Umbilical cord (tissue), 2 donors: Measurements from ENCODE around the gene REXO1. TPM values are rescaled to one million over a fixed set of nuclear protein-coding genes. Genes with fewer than 3 reads are reported as not detected.
"Not testable (repeated sequence)": the region's sequence is repeated elsewhere in the genome, so short reads cannot be mapped to it uniquely, and the experiment has no call there.

Experiments used
- DNase-seq: peaks from one replicate; pipeline ENCODE4 v3.0.0-alpha.2; 2015; ENCODE audit warnings: low spot score
- total RNA-seq: library from RNA; depleted of rRNA; stranded (reverse); fragments of >200 nt; gene quantifications from one replicate; pipeline ENCODE4 v1.2.3, GENCODE V29; 2014; ENCODE audit warnings: low replicate concordance; ENCODE audit not compliant: insufficient read depth

The REXO1 gene
- total RNA-seq, 1 donor from 2014 or later: 3.1 TPM

- peak; percentile 22 for DNase-seq
Measured at GRCh38 chr19:1876496-1877279, 28.4 kb upstream of the REXO1 start.

DNA sequence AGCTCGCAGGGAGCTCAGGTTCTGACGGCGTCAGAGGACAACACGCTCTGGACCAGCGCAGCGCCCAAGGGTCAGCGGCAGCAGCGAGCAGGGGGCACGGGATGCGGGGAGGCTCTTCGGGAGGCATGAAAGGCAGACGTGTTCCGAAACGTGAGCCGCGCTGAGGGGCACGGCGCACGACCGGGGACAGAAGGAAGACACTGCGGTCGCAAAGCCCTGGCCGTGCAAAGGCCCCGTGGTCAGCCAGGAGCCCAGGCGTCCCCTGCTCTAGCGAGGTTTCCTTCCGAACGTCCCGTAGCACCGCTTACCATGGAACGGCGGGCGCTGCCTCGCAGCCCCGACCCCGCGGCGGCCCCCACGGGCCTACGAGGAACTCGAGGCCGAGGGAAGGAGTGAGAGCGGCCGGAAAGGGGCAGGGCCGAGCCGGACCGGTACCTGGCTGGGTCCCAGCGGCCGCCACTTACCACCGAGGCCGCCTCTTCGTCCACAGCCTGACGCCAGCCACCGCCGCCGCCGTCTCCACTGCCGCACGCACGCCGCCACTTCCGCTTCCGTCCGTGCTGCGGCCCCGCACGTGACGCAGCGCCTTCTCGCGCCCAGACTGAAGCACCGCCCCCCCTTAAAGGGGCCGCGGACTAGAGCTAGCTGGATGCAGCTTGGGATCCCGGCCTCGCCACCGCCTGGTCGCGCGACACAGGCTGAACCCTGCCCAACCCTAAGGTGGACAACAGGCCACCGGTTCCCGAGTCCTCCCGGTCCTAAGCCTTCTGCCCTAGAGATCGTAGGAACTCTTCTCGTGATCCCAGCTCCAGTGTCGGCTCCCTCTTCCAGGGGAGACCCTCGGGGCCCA is 27.6 kb upstream of the REXO1 start:
- DNase-seq: peak; percentile 94

DNA sequence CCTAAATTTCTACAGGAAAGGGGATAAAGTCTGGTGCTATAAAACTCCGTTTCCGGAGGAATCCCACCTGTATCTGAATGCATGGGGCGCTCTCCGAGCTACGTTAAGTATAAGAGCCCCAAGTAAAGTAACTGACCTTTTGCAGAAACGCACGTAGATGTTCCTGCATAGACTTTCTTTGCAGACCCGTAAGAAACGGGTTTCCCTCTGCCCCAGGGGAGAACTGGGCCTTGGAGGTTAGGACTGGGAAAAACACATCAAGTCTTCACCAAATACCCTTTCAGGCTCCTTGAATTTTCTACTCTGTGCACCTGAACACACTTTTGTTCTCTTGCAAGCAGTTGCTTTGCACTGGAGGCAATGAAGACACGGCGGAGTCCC is 27.0 kb upstream of the REXO1 start:
- DNase-seq: not testable (repeated sequence)

GRCh38 chr19:1874554-1875185 is 26.4 kb upstream of the REXO1 start:
- no peak for DNase-seq

- peak; percentile 43 for DNase-seq
Measured at GRCh38 chr19:1873524-1874473, 25.5 kb upstream of the REXO1 start.

DNA sequence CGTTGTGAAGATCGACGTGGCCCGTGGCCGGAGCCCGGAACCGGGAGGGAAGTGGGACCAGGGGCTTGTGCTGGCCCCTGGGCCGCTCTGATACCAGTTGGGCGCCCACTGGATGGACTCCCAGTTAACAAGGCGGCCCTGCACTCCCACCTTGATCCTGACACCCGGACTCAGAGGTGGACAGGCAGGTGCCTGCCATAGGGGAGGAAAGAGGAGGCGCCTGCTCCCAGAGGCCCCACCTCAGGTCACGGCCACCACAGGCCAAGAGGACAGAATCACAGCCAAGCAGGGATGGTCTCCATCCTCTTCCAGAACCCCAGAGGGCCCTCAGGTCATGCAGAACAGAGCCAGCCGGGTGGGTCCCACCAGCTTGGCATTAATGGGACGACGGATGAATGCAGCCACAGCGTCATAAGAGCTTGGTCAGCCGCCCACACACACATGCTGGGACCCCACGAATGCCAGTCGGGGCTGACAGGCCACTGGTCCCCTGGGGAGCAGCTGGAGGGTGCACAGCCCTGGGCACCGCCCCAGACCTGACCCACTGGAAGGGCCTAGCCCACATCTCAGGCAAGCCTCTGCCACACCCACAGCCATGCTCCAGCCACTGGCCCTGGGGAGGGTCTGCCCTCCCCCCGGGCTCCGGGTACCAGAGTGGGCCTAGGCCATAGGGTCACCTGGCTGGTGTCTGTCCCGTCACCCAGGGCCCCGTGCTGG is 24.7 kb upstream of the REXO1 start:
- DNase-seq: no peak

GRCh38 chr19:1871630-1872029 is 23.3 kb upstream of the REXO1 start:
- DNase-seq: no peak

- no peak for DNase-seq
Measured at GRCh38 chr19:1871140-1871597, 22.9 kb upstream of the REXO1 start.

DNA sequence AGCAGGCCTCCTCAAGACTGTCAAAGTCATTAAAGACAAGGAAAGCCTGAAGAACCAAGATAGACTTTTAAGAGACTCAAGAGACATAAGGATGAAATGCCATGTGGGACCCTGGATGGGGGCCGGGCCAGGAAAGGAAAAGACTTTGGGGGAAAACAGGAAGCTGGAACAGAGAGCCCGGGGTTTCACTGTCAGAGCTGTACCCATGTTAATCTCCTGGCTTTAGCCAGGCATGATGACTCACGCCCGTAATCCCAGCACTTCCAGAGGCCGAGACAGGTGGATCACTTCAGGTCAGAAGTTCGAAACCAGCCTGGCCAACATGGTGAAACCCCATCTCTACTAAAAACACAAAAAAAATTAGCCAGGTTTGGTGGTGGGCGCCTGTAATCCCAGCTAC is 20.7 kb upstream of the REXO1 start:
- no peak for DNase-seq

DNA sequence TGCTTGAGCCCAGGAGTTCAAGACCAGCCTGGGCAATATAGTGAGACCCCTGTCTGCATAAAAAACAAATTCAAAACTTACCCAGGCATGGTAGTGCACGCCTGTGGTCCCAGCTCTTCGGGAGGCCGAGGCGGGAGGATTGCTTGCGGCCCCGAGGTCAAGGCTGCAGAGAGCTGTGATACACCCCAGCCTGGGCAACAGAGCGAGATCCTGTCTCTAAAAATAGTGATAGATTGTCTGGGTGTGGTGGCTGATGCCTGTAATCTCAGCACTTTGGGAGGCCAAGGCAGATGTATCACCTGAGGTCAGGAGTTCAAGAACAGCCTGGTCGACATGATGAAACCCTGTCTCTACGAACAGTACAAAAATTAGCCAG is 19.1 kb upstream of the REXO1 start:
- no peak for DNase-seq

DNA sequence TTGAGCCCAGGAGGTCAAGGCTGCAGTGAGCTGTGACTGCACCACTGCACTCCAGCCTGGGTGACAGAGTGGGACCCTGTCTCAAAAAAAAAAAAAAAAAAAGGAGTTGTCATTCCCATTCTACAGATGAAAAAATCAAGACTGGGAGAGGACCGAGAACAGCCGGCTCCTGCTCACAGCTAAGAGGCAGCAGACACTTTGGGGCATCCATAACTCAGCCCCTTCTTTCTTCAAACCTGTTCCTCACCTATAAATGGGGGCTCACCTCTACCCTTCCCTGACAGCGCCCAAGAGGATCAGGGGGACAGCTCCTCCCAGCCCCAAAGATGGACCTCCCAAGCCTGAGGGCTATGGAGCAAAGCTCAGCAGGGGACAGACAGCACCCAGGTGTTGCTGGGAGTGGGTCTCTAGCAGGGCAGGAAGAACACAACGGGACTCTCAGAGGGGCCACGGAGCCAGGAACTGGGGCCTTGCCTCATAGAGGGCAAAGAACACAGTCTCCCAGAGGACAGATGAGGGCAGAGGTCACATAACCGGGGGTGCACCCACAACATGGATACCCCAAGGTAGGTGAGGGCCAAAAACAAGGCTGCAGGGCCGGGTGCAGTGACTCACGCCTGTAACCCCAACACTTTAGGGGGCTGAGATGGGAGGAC is 18.5 kb upstream of the REXO1 start:
- DNase-seq: no peak

- no peak for DNase-seq
Measured at GRCh38 chr19:1865172-1866010, 17.1 kb upstream of the REXO1 start.

GRCh38 chr19:1864480-1865171 is 16.3 kb upstream of the REXO1 start:
- no peak for DNase-seq

DNA sequence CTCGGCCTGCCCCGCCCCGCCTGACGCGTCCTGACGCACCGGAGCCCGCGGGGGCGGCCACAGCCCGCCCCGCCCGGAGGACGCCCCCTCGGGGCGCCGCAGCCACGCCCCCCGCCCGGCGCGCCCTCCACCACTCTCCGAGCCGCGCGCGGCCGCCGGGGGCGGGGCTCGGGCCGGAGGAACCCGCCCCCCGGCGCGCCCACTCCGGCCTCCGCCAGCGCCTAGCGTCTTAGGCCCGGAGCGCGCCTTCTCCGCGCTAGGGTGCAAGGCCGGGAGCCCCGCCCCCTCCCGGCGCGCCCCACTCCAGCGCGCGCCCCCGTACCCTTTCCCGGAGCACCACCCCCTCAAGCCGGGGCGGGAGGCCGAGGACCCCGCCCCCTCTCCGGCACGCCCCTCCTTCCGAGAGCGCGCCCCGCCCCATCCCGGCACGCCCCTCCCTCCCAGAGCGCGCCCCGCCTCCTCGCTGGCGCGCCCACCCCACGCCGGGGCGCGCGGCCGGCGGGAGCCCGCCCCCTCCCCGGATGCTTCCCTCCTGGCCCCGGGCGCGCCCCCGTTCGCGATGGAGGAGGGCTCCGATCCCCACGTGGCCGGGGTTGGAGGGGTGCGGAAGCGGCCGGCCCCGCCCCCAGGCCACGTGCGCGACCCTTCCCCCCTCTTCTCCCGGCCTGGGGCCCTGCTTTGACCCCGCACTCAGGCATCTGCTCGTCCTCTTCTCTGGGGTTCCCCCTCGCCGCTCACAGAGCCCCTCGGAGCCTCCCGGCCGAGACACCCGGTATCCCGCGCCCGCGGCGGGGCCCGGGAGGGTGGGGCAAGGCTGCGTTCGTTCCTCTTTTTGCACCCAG is 15.6 kb upstream of the REXO1 start:
- DNase-seq: peak; percentile 96

DNA sequence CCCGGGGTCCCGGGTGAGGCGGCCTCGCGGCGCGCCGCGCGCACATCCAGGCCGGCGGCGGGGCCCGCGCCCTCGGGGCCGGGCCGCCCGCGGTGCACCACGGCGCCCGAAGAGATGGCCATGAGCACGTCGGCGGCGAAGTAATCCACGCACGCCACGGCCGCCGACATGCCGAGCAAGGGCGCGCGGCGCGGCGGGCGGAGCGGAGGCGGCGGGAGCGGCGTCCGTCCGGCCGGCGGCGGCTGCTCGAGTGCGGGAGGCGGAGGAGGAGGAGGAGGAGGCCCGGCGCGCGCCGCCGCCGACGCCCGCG is 15.0 kb upstream of the REXO1 start, which contains the start of gene KLF16:
Gene KLF16 (minus strand): TSS at position 252 of the 310 bp plus-strand sequence. CDS start 82 bp downstream, at position 170.
- no peak for DNase-seq

DNA sequence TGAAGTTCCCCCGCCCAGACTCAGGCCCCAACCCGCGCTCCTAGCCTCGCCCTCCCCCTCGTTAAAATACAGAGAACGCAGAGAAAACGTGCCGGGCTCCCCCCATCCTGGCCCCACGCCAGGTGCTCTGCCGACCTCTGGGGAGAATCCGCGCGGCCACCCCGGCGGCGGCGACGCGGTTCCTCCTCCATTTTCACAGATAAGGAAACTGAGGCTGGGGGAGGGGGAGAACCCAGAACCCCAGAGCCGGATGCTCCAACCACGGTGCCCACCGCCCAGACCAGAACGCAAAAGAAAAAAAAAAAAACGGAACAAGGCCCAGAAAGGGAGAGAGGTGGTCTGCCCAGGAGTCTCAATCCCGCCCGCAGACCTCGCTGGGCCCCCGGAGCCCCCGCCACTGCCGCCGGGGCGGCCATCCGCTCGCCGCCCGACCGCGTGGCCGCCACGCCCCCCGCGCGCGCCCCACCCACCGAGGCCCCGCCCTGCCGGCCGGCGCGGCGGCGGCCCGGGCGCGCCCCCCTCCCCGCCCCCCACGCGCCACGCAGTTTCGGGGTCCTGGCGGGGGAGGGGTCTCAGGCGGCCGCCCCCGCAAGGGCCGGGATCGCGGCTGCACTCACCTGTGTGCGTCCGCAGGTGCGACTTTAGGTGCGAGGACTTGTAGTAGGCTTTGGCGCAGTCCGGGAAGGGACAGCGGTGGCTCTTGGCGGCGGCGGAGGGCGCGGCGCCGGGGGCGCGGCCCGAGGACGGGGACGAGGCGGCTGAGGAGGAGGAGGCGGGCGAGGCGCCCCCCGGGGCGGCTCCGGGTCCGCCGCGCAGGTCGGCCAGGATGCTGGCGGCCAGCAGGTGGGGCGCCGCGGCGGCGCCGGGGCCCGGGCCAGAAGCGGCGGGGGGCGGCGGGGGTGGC is 14.4 kb upstream of the REXO1 start:
- DNase-seq: no peak

- DNase-seq: no peak
Measured at GRCh38 chr19:1862068-1862423, 13.8 kb upstream of the REXO1 start.
